Upper lobe of left lung (tissue), 6 donors: ENCODE results near the gene EFCC1. TPM values are rescaled to one million over a fixed set of nuclear protein-coding genes. Genes with fewer than 3 reads are reported as not detected.

Experiments used
- ATAC-seq, 2 donors: fragments of 200-7000 bp; cut with Tn5 transposase; one replicate each; pipeline ENCODE4 v1.9.1; 2022; ENCODE audit warnings: mild to moderate bottlenecking in 2 of 2, moderate library complexity in 2 of 2; ENCODE audit not compliant: low FRiP score in 2 of 2
- DNase-seq, 2 donors: peaks; one replicate each; pipeline ENCODE4 v3.0.0-alpha.2; 2019 to 2020
- H3K27ac ChIP-seq, 4 donors: fragments of 200-600 bp; sonication (generic); one replicate each; pipeline ENCODE4 v1.5.1; 2016 to 2019
- H3K27me3 ChIP-seq, 4 donors: fragments of 200-600 bp; sonication (generic); one replicate each; pipeline ENCODE4 v1.5.1; 2017 to 2019
- H3K36me3 ChIP-seq, 4 donors: fragments of 200-600 bp; sonication (generic); one replicate each; pipeline ENCODE4 v1.5.1; 2016 to 2019
- H3K4me1 ChIP-seq, 4 donors: fragments of 200-600 bp; sonication (generic); one replicate each; pipeline ENCODE4 v1.5.1; 2018 to 2019
- H3K4me3 ChIP-seq, 4 donors: fragments of 200-600 bp; sonication (generic); one replicate each; pipeline ENCODE4 v1.5.1; 2017 to 2019; ENCODE audit warnings: mild to moderate bottlenecking in 2 of 4, moderate library complexity in 1 of 4
- H3K9me3 ChIP-seq, 4 donors: fragments of 200-600 bp; sonication (generic); one replicate each; pipeline ENCODE4 v1.5.1; 2018 to 2019
- CTCF ChIP-seq, 6 experiments: fragments of 450-650 bp in 4 of 6; fragments of 200-600 bp in 2 of 6; sonication (generic) in 2 of 6; IDR thresholded peaks; one replicate each; pipeline ENCODE4 v1.5.1; 2016 to 2019; ENCODE audit warnings: antibody characterized with exemption in 6 of 6
- EP300 ChIP-seq, 4 donors: sonication (generic); formaldehyde crosslinking; IDR thresholded peaks; one replicate each; pipeline ENCODE4 v1.5.1; 2017; ENCODE audit warnings: antibody characterized with exemption in 4 of 4, control low read depth in 2 of 4
- POLR2A ChIP-seq, 4 donors: fragments of 450-650 bp; IDR thresholded peaks; one replicate each; pipeline ENCODE4 v1.5.1; 2016 to 2017; ENCODE audit warnings: antibody characterized with exemption in 4 of 4, mild to moderate bottlenecking in 2 of 4
- POLR2AphosphoS5 ChIP-seq, 2 donors: sonication (generic); formaldehyde crosslinking; IDR thresholded peaks; one replicate each; pipeline ENCODE4 v1.5.1; 2017; ENCODE audit warnings: antibody characterized with exemption in 2 of 2
- WGBS, 2 donors: methylation state at CpG; one replicate each; pipeline ENCODE4 v1.1.5; 2017 to 2018; 5-methylcytosine and 5-hydroxymethylcytosine counted together
- total RNA-seq, 6 donors: library from RNA; depleted of rRNA in 4 of 6; stranded (reverse); fragments of >200 nt in 4 of 6; gene quantifications; one replicate each; pipeline versions ENCODE4 v1.1.0 to v1.2.1, GENCODE V29; 2016 to 2021
- donor health status: DM: no; HTN: no; CAD: no; lungs with moderate emphysema.
- donor health status: DM: no; HTN: yes; CAD: no; lungs with severe emphysema.

Gene EFCC1
- total RNA-seq, 6 donors from 2014 or later: 3.1 to 20.6 (median 11.4) TPM

GRCh38 chr3:129027544-129027880, 26.4 kb downstream of the EFCC1 start:
- Histone ChIP-seq H3K36me3 (peaks cover 0 to 4% (median 0%) of the 10 kb centered on the region in 4 donors), H3K4me3 (peak overlapping the region in 3 of 4 donors; percentile 40 to 57 (median 50)), H3K9me3 (no peaks in the 10 kb centered on the region), H3K4me1 (peaks cover 18 to 39% (median 28%) of the 10 kb centered on the region in 4 donors), H3K27me3 (no peaks in the 10 kb centered on the region), H3K27ac (peak overlapping the region; percentile 58 to 87 (median 74))
- DNase-seq (no peak), ATAC-seq (no peak)
- 77 to 90% methylated on average over 12 to 15 of the region's 15 CpGs for WGBS, 2 donors
- TF ChIP-seq POLR2A (IDR thresholded peaks at IDR 0.05): no peak
- no peak for TF ChIP-seq POLR2AphosphoS5 (IDR thresholded peaks at IDR 0.05)
- no peak for TF ChIP-seq EP300 (IDR thresholded peaks at IDR 0.05)
- TF ChIP-seq CTCF (IDR thresholded peaks at IDR 0.05): no peak

- no peak for ATAC-seq
- 92% methylated on average over 13 of the region's 13 CpGs for WGBS, 2 donors
- no peak overlapping the region for H3K4me3 ChIP-seq
- no peaks in the 10 kb centered on the region for H3K27me3 ChIP-seq
- no peaks in the 10 kb centered on the region for H3K9me3 ChIP-seq
- no peak for DNase-seq
- H3K36me3 ChIP-seq: peaks cover 0 to 10% (median 0%) of the 10 kb centered on the region in 4 donors
- TF ChIP-seq POLR2A (IDR thresholded peaks at IDR 0.05) (no peak), EP300 (IDR thresholded peaks at IDR 0.05) (no peak), CTCF (IDR thresholded peaks at IDR 0.05) (no peak), POLR2AphosphoS5 (IDR thresholded peaks at IDR 0.05) (no peak)
- peaks cover 18 to 40% (median 33%) of the 10 kb centered on the region in 4 donors for H3K4me1 ChIP-seq
- no peak overlapping the region for H3K27ac ChIP-seq
Observed at GRCh38 chr3:129028866-129029265, 27.8 kb downstream of the EFCC1 start.

GRCh38 chr3:129030611-129031010, 29.5 kb downstream of the EFCC1 start:
- Histone ChIP-seq H3K36me3 (peaks cover 0 to 16% (median 0%) of the 10 kb centered on the region in 4 donors), H3K27ac (no peak overlapping the region), H3K27me3 (no peaks in the 10 kb centered on the region), H3K4me1 (peaks cover 14 to 34% (median 30%) of the 10 kb centered on the region in 4 donors), H3K9me3 (no peaks in the 10 kb centered on the region), H3K4me3 (no peak overlapping the region)
- WGBS, 2 donors: 97% methylated on average over 4 of the region's 4 CpGs; no CpG with 5 or more reads in 1 of the 2 donors
- TF ChIP-seq CTCF (IDR thresholded peaks at IDR 0.05): no peak
- TF ChIP-seq POLR2AphosphoS5 (IDR thresholded peaks at IDR 0.05): no peak
- no peak for TF ChIP-seq EP300 (IDR thresholded peaks at IDR 0.05)
- ATAC-seq (no peak), DNase-seq (no peak)

- Histone ChIP-seq H3K36me3 (peaks cover 0 to 16% (median 0%) of the 10 kb centered on the region in 4 donors), H3K9me3 (no peaks in the 10 kb centered on the region), H3K27me3 (no peaks in the 10 kb centered on the region), H3K4me1 (peaks cover 7 to 24% (median 20%) of the 10 kb centered on the region in 4 donors), H3K27ac (peak overlapping the region in 1 of 4 donors; percentile 52), H3K4me3 (no peak overlapping the region)
- DNase-seq (peak in 1 of 2 donors; percentile 20), ATAC-seq (no peak)
- TF ChIP-seq POLR2A (IDR thresholded peaks at IDR 0.05) (no peak), EP300 (IDR thresholded peaks at IDR 0.05) (no peak), CTCF (IDR thresholded peaks at IDR 0.05) (no peak), POLR2AphosphoS5 (IDR thresholded peaks at IDR 0.05) (no peak)
- whole genome bisulfite sequencing, 2 donors: 77 to 84% methylated on average over 9 to 10 of the region's 10 CpGs
Observed at GRCh38 chr3:129031476-129032215, 30.5 kb downstream of the EFCC1 start.
